Measurements from ENCODE around the gene CELF4.

CELF4 gene

GRCh38 chr18:37584952-37585695 is 19.5 kb upstream of the CELF4 start:
- in situ Hi-C loops (cut with MboI; ENCODE audit: low pct_unique_long_range_greater_than_20kb, low sequenced_read_pairs, unreplicated experiment): no loop called here
- no peak for TF ChIP-seq CTCF (IDR thresholded peaks at IDR 0.05; ENCODE audit: extremely low read depth, insufficient read depth, missing control alignments)
- no peak for DNase-seq (ENCODE audit: low spot score)

GRCh38 chr18:37584217-37584616 is 18.6 kb upstream of the CELF4 start:
- TF ChIP-seq CTCF (IDR thresholded peaks at IDR 0.05; ENCODE audit: extremely low read depth, insufficient read depth, missing control alignments): no peak
- DNase-seq (ENCODE audit: low spot score): no peak
- in situ Hi-C loops (cut with MboI; ENCODE audit: low pct_unique_long_range_greater_than_20kb, low sequenced_read_pairs, unreplicated experiment): no loop called here

- in situ Hi-C loops (cut with MboI; ENCODE audit: low pct_unique_long_range_greater_than_20kb, low sequenced_read_pairs, unreplicated experiment): no loop called here
- TF ChIP-seq CTCF (IDR thresholded peaks at IDR 0.05; ENCODE audit: extremely low read depth, insufficient read depth, missing control alignments): no peak
- no peak for DNase-seq (ENCODE audit: low spot score)
These were observed 16.7 kb upstream of the CELF4 start for GRCh38 chr18:37582261-37582660.

- TF ChIP-seq CTCF (IDR thresholded peaks at IDR 0.05; ENCODE audit: extremely low read depth, insufficient read depth, missing control alignments): peak; percentile 33
- in situ Hi-C loops (cut with MboI; ENCODE audit: low pct_unique_long_range_greater_than_20kb, low sequenced_read_pairs, unreplicated experiment): no loop called here
- DNase-seq (ENCODE audit: low spot score): peak; percentile 41
These were observed 13.4 kb upstream of the CELF4 start for GRCh38 chr18:37578886-37579513.

GRCh38 chr18:37578182-37578678 is 12.6 kb upstream of the CELF4 start:
- in situ Hi-C loops (cut with MboI; ENCODE audit: low pct_unique_long_range_greater_than_20kb, low sequenced_read_pairs, unreplicated experiment): no loop called here

More at GRCh38 chr18:37578182-37578678, 12.6 kb upstream of the CELF4 start:
- no peak for TF ChIP-seq CTCF (IDR thresholded peaks at IDR 0.05; ENCODE audit: extremely low read depth, insufficient read depth, missing control alignments)
- no peak for DNase-seq (ENCODE audit: low spot score)
